ENCODE data around the gene DOCK3. TPM values are rescaled to one million over a fixed set of nuclear protein-coding genes. Genes with fewer than 3 reads are reported as not detected.

Gene DOCK3
- total and polyA plus RNA-seq, 2 donors (not counting 3 experiments of a cell fraction or from before 2014, with no cell fraction given), result 0.08 to 0.13 TPM

- ChIA-PET CTCF (no interaction called here), POLR2A (no interaction called here)
- dilution Hi-C loops (cut with MboI; ENCODE audit: extremely low pct_ligation_motif_present, low sequenced_read_pairs), result no loop called here
- Histone ChIP-seq H3K27ac (ENCODE audit: insufficient read depth, low read depth, low read length) (no peak overlapping the region), H3K79me2 (ENCODE audit: control insufficient read depth, insufficient read depth, low read length) (no peaks in the 10 kb centered on the region), H3K9me1 (replicated peaks; ENCODE audit: control insufficient read depth, extremely low read depth, insufficient read depth, low read length) (no peaks in the 10 kb centered on the region), H3K4me2 (ENCODE audit: insufficient read depth, low read length) (no peak overlapping the region), H3K27me3 (ENCODE audit: control insufficient read depth in 2 of 2, insufficient read depth in 2 of 2, low read length in 2 of 2) (peaks cover 7% of the 10 kb centered on the region in 2 experiments), H3K36me3 (ENCODE audit: control insufficient read depth in 2 of 2, extremely low read depth in 1 of 2, insufficient read depth in 2 of 2, low read length in 2 of 2) (no peaks in the 10 kb centered on the region), H2AFZ (ENCODE audit: low read depth, low read length) (no peak overlapping the region), H3K9ac (replicated peaks; ENCODE audit: extremely low read depth, insufficient read depth, low read length) (no peak overlapping the region), H4K20me1 (replicated peaks; ENCODE audit: control insufficient read depth, extremely low read depth, insufficient read depth, low read length) (no peaks in the 10 kb centered on the region), H3K4me3 (replicated peaks in 1 of 3; ENCODE audit: insufficient read depth in 1 of 3, low read depth in 1 of 3, low read length in 3 of 3) (no peak overlapping the region), H3K9me3 (replicated peaks; ENCODE audit: control insufficient read depth, insufficient read depth, low read length) (no peaks in the 10 kb centered on the region), H3K4me1 (ENCODE audit: control insufficient read depth, extremely low read depth, insufficient read depth, low read length) (no peaks in the 10 kb centered on the region)
- no peak for DNase-seq (ENCODE audit: low read depth, low spot score)
- intact Hi-C loops (cut with micrococcal nuclease), result no loop called here
- no peak for TF ChIP-seq MYC (IDR thresholded peaks at IDR 0.05; ENCODE audit: low read depth, low read length)
- no peak for TF ChIP-seq JUN (IDR thresholded peaks at IDR 0.05; ENCODE audit: borderline replicate concordance, insufficient read depth, insufficient read length, low read depth)
- no peak for TF ChIP-seq CTCF (IDR thresholded peaks at IDR 0.05; ENCODE audit: extremely low read depth in 1 of 2, insufficient read depth in 1 of 2, low read depth in 1 of 2, low read length in 2 of 2)
- no peak for TF ChIP-seq MAX (IDR thresholded peaks at IDR 0.05; ENCODE audit: insufficient read depth, insufficient read length)
- TF ChIP-seq GATA2 (IDR thresholded peaks at IDR 0.05; ENCODE audit: insufficient read depth, insufficient read length, low read depth, low read length), result no peak
- no peak for TF ChIP-seq EZH2 (IDR thresholded peaks at IDR 0.05; ENCODE audit: borderline replicate concordance, low read depth, low read length, severe bottlenecking)
- no peak for FAIRE-seq
- no TSS peak for BruUV-seq (replicated peaks)
Measured at GRCh38 chr3:50687127-50687751, 12.5 kb downstream of the DOCK3 start.

All from endothelial cell of umbilical vein (primary cell).